HepG2 (cell line): Measurements from ENCODE around the gene EPC2. TPM values are rescaled to one million over a fixed set of nuclear protein-coding genes. Genes with fewer than 3 reads are reported as not detected.

Experiments
- CC2D1A ChIP-seq: sonication (generic); formaldehyde crosslinking; IDR thresholded peaks from 2 replicates; pipeline ENCODE4 v1.8.1; 2023; ENCODE audit warnings: mild to moderate bottlenecking, missing genetic modification reagents
- EHMT2 ChIP-seq: fragments of 200-600 bp; sonication (generic); IDR thresholded peaks from 2 replicates; pipeline ENCODE4 v1.7.0; 2017; ENCODE audit warnings: antibody characterized with exemption, low read depth, low read length, borderline replicate concordance
- FOXC1 ChIP-seq: sonication (generic); formaldehyde crosslinking; IDR thresholded peaks from 2 replicates; pipeline ENCODE4 v1.8.0; 2022; ENCODE audit warnings: mild to moderate bottlenecking, missing genetic modification reagents, borderline replicate concordance
- GLI4 ChIP-seq: sonication (generic); formaldehyde crosslinking; IDR thresholded peaks from 2 replicates; pipeline ENCODE4 v1.5.1; 2020; ENCODE audit warnings: missing genetic modification reagents, mild to moderate bottlenecking, moderate library complexity, borderline replicate concordance
- HOXA3 ChIP-seq: sonication (generic); formaldehyde crosslinking; IDR thresholded peaks from 2 replicates; pipeline ENCODE4 v1.5.0; 2020; ENCODE audit warnings: missing genetic modification reagents
- IRF9 ChIP-seq: sonication (generic); formaldehyde crosslinking; IDR thresholded peaks from 2 replicates; pipeline ENCODE4 v1.8.0; 2022; ENCODE audit warnings: missing genetic modification reagents, mild to moderate bottlenecking, borderline replicate concordance
- ISL2 ChIP-seq: sonication (generic); formaldehyde crosslinking; IDR thresholded peaks from 2 replicates; pipeline ENCODE4 v1.5.0; 2020; ENCODE audit warnings: missing genetic modification reagents
- MAZ ChIP-seq, 2 experiments: sonication (generic) in 1 of 2; formaldehyde crosslinking in 1 of 2; IDR thresholded peaks; 2 replicates each; pipeline versions ENCODE4 v1.5.0 to v1.6.1; 2012 to 2020; ENCODE audit warnings: low read depth in 2 of 2, mild to moderate bottlenecking in 2 of 2, borderline replicate concordance in 1 of 2, improper control_type of control experiment in 1 of 2, low read length in 1 of 2, missing genetic modification reagents in 1 of 2, moderate library complexity in 1 of 2
- MYC ChIP-seq: sonication (generic); formaldehyde crosslinking; IDR thresholded peaks from 2 replicates; pipeline ENCODE4 v1.9.0; 2021; ENCODE audit warnings: missing genetic modification reagents, borderline replicate concordance
- NCOA1 ChIP-seq: sonication (generic); formaldehyde crosslinking; IDR thresholded peaks from 2 replicates; pipeline ENCODE4 v1.9.0; 2021; ENCODE audit warnings: missing genetic modification reagents
- RAD51 ChIP-seq: fragments of 450-650 bp; IDR thresholded peaks from 2 replicates; pipeline ENCODE4 v1.6.1; 2016; ENCODE audit warnings: borderline replicate concordance
- SIN3A ChIP-seq: IDR thresholded peaks from 2 replicates; pipeline ENCODE4 v1.6.1; 2011; ENCODE audit warnings: low read depth, mild to moderate bottlenecking, control low read depth, low read length, borderline replicate concordance
- TCF7L2 ChIP-seq: IDR thresholded peaks from 2 replicates; pipeline ENCODE4 v1.6.1; 2011; ENCODE audit warnings: mild to moderate bottlenecking, low read depth, low read length, moderate library complexity
- U2AF2 ChIP-seq: fragments of 200-400 bp; formaldehyde crosslinking; IDR thresholded peaks from 2 replicates; pipeline ENCODE4 v1.6.1; 2017; ENCODE audit warnings: low read depth, mild to moderate bottlenecking, low read length
- ZC3H13 ChIP-seq: sonication (generic); formaldehyde crosslinking; IDR thresholded peaks from 2 replicates; pipeline ENCODE4 v1.8.1; 2023; ENCODE audit warnings: mild to moderate bottlenecking, missing genetic modification reagents, moderate library complexity
- ZNF264 ChIP-seq: sonication (generic); formaldehyde crosslinking; IDR thresholded peaks from 2 replicates; pipeline ENCODE4 v1.4.0; 2020; ENCODE audit warnings: missing genetic modification reagents
- ZNF570 ChIP-seq: sonication (generic); formaldehyde crosslinking; IDR thresholded peaks from 2 replicates; pipeline ENCODE4 v1.4.0; 2020; ENCODE audit warnings: mild to moderate bottlenecking, missing genetic modification reagents, borderline replicate concordance
- ZNF609 ChIP-seq: sonication (generic); formaldehyde crosslinking; IDR thresholded peaks from 2 replicates; pipeline ENCODE4 v1.4.0; 2020; ENCODE audit warnings: mild to moderate bottlenecking, missing genetic modification reagents, borderline replicate concordance
- ZNF629 ChIP-seq: sonication (generic); formaldehyde crosslinking; conservative IDR thresholded peaks from 2 replicates; pipeline ENCODE4 v1.5.0; 2020; ENCODE audit warnings: missing genetic modification reagents
- ZNF768 ChIP-seq: sonication (generic); formaldehyde crosslinking; IDR thresholded peaks from 2 replicates; pipeline ENCODE4 v1.4.0; 2020; ENCODE audit warnings: missing genetic modification reagents
- polyA plus RNA-seq, 8 experiments: library from polyadenylated mRNA; depleted of rRNA in 3 of 8; stranded (reverse) in 7 of 8; unstranded in 1 of 8; fragments of >200 nt; fragmentation: Illumina TruSeq in 4 of 8; extraction: Trizol in 4 of 8; gene quantifications; 2 replicates each; pipeline versions ENCODE4 v1.2.1 to v1.2.3, GENCODE V29; 2011 to 2016; ENCODE audit warnings: low read depth in 4 of 8, missing spikeins in 1 of 8, mixed read lengths in 1 of 8; ENCODE audit not compliant: insufficient read depth in 1 of 8
- total RNA-seq, 5 experiments: library from RNA; depleted of rRNA; stranded (reverse); fragments of >200 nt; fragmentation: Illumina TruSeq; extraction: Trizol; gene quantifications; 2 replicates each; pipeline ENCODE4 v1.2.3, GENCODE V29; 2016; ENCODE audit warnings: low read depth in 1 of 5
- TF ChIP-seq, protein P1 (sequence below): sonication (generic); formaldehyde crosslinking; IDR thresholded peaks from 2 replicates; pipeline ENCODE4 v1.5.1; 2020; ENCODE audit warnings: missing genetic modification reagents, mild to moderate bottlenecking, borderline replicate concordance

Gene EPC2
- total and polyA plus RNA-seq, 2 of the 13 experiments (the other 11 are each of a cell fraction or from before 2014, with no cell fraction given): 20.5 to 22.0 TPM

DNA sequence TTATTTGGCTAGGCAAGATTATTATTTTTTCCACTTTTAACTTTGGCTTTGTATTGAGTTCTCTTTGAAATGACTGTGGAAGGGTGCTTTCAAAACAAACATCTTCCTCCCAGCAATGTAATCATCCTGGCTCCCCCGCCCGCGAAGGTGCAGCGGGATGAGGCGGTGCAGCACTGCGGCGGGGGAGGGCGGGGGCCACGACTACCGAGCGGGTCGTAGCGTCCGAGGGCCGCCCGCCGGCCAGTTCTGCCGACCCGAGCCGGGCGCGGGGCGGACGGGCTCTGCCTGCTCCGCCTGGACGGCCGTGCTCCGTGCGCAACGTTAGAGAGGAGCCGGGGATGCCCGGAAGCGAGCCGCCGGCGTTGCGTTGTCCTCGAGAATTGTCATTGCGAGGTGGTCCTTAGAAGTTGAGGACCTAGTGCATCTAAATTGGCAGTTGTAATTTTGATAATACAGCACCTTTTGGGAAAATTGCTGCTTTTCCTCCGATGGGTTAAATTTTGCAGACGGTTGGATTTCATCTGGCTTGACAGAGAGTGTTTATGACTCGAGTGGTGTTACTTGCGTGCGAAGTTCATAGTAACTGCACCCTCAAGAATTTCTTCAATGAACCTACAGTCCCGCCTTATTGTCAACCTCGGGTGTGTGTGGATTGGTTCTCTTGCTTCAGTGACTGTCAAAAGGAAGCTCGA, 1.1 kb downstream of the EPC2 start (continued):
- TF ChIP-seq, protein P1, sequence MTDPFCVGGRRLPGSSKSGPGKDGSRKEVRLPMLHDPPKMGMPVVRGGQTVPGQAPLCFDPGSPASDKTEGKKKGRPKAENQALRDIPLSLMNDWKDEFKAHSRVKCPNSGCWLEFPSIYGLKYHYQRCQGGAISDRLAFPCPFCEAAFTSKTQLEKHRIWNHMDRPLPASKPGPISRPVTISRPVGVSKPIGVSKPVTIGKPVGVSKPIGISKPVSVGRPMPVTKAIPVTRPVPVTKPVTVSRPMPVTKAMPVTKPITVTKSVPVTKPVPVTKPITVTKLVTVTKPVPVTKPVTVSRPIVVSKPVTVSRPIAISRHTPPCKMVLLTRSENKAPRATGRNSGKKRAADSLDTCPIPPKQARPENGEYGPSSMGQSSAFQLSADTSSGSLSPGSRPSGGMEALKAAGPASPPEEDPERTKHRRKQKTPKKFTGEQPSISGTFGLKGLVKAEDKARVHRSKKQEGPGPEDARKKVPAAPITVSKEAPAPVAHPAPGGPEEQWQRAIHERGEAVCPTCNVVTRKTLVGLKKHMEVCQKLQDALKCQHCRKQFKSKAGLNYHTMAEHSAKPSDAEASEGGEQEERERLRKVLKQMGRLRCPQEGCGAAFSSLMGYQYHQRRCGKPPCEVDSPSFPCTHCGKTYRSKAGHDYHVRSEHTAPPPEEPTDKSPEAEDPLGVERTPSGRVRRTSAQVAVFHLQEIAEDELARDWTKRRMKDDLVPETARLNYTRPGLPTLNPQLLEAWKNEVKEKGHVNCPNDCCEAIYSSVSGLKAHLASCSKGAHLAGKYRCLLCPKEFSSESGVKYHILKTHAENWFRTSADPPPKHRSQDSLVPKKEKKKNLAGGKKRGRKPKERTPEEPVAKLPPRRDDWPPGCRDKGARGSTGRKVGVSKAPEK: no peak
- TF ChIP-seq U2AF2 (no peak), ZNF570 (CRISPR knock-in tag) (no peak), ZNF609 (CRISPR knock-in tag) (no peak), RAD51 (no peak), ZC3H13 (CRISPR knock-in tag) (peak; percentile 73; the same call in 1 of the 2 replicates), IRF9 (CRISPR knock-in tag) (no peak), ZNF768 (CRISPR knock-in tag) (peak; percentile 73), NCOA1 (CRISPR knock-in tag) (no peak), EHMT2 (peak; percentile 10; the same call in 1 of the 2 replicates), ISL2 (CRISPR knock-in tag) (no peak), TCF7L2 (no peak), CC2D1A (CRISPR knock-in tag) (no peak), SIN3A (peak; percentile 72; the same call in 1 of the 2 replicates), FOXC1 (no peak; the same call in none of the 2 replicates), ZNF629 (CRISPR knock-in tag) (no peak), MAZ (IDR thresholded peaks at IDR 0.05; ENCODE audit: borderline replicate concordance, low read depth, low read length) (no peak), MAZ (CRISPR knock-in tag; IDR thresholded peaks at IDR 0.05; ENCODE audit: low read depth) (no peak), GLI4 (peak; percentile 71; the same call in 1 of the 2 replicates), HOXA3 (CRISPR knock-in tag) (no peak), ZNF264 (no peak), MYC (peak; percentile 34; the same call in 1 of the 2 replicates)
